HEK293 (cell line): ENCODE results near the gene PEPD.
A peak's percentile ranks its signal among the peaks of the same experiment; 100 is the strongest.

Source experiments
- GLIS1 ChIP-seq: fragments of 450-650 bp; formaldehyde crosslinking; IDR thresholded peaks from 2 replicates; pipeline ENCODE4 v1.5.1; 2016; ENCODE audit warnings: missing biosample characterization, missing genetic modification characterization
- GLIS2 ChIP-seq: fragments of 450-650 bp; formaldehyde crosslinking; IDR thresholded peaks from 2 replicates; pipeline ENCODE4 v1.5.1; 2016; ENCODE audit warnings: missing biosample characterization, missing genetic modification characterization
- KLF10 ChIP-seq: fragments of 450-650 bp; IDR thresholded peaks from 2 replicates; pipeline ENCODE4 v1.5.1; 2018; ENCODE audit warnings: missing biosample characterization, mild to moderate bottlenecking, missing genetic modification characterization
- KLF17 ChIP-seq: fragments of 450-650 bp; formaldehyde crosslinking; IDR thresholded peaks from 2 replicates; pipeline ENCODE4 v1.5.1; 2016; ENCODE audit warnings: missing biosample characterization, missing genetic modification characterization
- PRDM10 ChIP-seq: fragments of 450-650 bp; formaldehyde crosslinking; IDR thresholded peaks from 2 replicates; pipeline ENCODE4 v1.5.1; 2016; ENCODE audit warnings: missing biosample characterization, missing genetic modification characterization
- SCRT2 ChIP-seq: fragments of 450-650 bp; formaldehyde crosslinking; IDR thresholded peaks from 2 replicates; pipeline ENCODE4 v1.5.1; 2016; ENCODE audit warnings: missing biosample characterization, missing genetic modification characterization
- SETDB1 ChIP-seq: IDR thresholded peaks from one replicate; pipeline ENCODE4 v1.6.1; 2017; ENCODE audit warnings: mild to moderate bottlenecking, low read length, moderate library complexity, mixed read lengths; ENCODE audit not compliant: insufficient read length
- SP3 ChIP-seq: fragments of 450-650 bp; formaldehyde crosslinking; IDR thresholded peaks from 2 replicates; pipeline ENCODE4 v1.5.1; 2016; ENCODE audit warnings: missing biosample characterization, missing genetic modification characterization
- SP7 ChIP-seq: fragments of 450-650 bp; formaldehyde crosslinking; IDR thresholded peaks from 2 replicates; pipeline ENCODE4 v1.5.1; 2016; ENCODE audit warnings: missing biosample characterization, missing genetic modification characterization
- ZBTB21 ChIP-seq: fragments of 450-650 bp; formaldehyde crosslinking; IDR thresholded peaks from 2 replicates; pipeline ENCODE4 v1.5.1; 2017; ENCODE audit warnings: missing biosample characterization, missing genetic modification characterization
- ZBTB7A ChIP-seq: fragments of 450-650 bp; formaldehyde crosslinking; IDR thresholded peaks from 2 replicates; pipeline ENCODE4 v1.5.1; 2016; ENCODE audit warnings: low read depth, missing biosample characterization, missing genetic modification characterization
- ZFP37 ChIP-seq: fragments of 450-650 bp; formaldehyde crosslinking; IDR thresholded peaks from 2 replicates; pipeline ENCODE4 v1.5.1; 2016; ENCODE audit warnings: missing biosample characterization, missing genetic modification characterization
- ZIC2 ChIP-seq: fragments of 450-650 bp; formaldehyde crosslinking; IDR thresholded peaks from 2 replicates; pipeline ENCODE4 v1.5.1; 2016; ENCODE audit warnings: missing biosample characterization, missing genetic modification characterization
- ZNF10 ChIP-seq: fragments of 450-650 bp; formaldehyde crosslinking; IDR thresholded peaks from 2 replicates; pipeline ENCODE4 v1.5.1; 2017; ENCODE audit warnings: missing biosample characterization, missing genetic modification characterization
- ZNF24 ChIP-seq: fragments of 450-650 bp; formaldehyde crosslinking; IDR thresholded peaks from 2 replicates; pipeline ENCODE4 v1.5.1; 2016; ENCODE audit warnings: missing biosample characterization, missing genetic modification characterization
- ZNF366 ChIP-seq: fragments of 450-650 bp; formaldehyde crosslinking; conservative IDR thresholded peaks from 2 replicates; pipeline ENCODE4 v1.5.1; 2016; ENCODE audit warnings: missing biosample characterization, missing genetic modification characterization
- ZNF585B ChIP-seq: fragments of 450-650 bp; formaldehyde crosslinking; IDR thresholded peaks from 2 replicates; pipeline ENCODE4 v1.5.1; 2016; ENCODE audit warnings: missing biosample characterization, missing genetic modification characterization
- ZNF623 ChIP-seq: fragments of 450-650 bp; formaldehyde crosslinking; IDR thresholded peaks from 2 replicates; pipeline ENCODE4 v1.5.1; 2016; ENCODE audit warnings: missing biosample characterization, missing genetic modification characterization
- ZNF629 ChIP-seq: fragments of 450-650 bp; formaldehyde crosslinking; IDR thresholded peaks from 2 replicates; pipeline ENCODE4 v1.5.1; 2017; ENCODE audit warnings: missing biosample characterization, missing genetic modification characterization
- ZNF639 ChIP-seq: fragments of 450-650 bp; formaldehyde crosslinking; IDR thresholded peaks from 2 replicates; pipeline ENCODE4 v1.5.1; 2016; ENCODE audit warnings: missing biosample characterization, missing genetic modification characterization
- ZNF660 ChIP-seq: fragments of 450-650 bp; IDR thresholded peaks from 2 replicates; pipeline ENCODE4 v1.5.1; 2018; ENCODE audit warnings: missing biosample characterization, mild to moderate bottlenecking, missing genetic modification characterization
- ZNF704 ChIP-seq: fragments of 450-650 bp; formaldehyde crosslinking; IDR thresholded peaks from 2 replicates; pipeline ENCODE4 v1.5.1; 2016; ENCODE audit warnings: missing biosample characterization, missing genetic modification characterization
- ZSCAN23 ChIP-seq: fragments of 450-650 bp; formaldehyde crosslinking; IDR thresholded peaks from 2 replicates; pipeline ENCODE4 v1.5.1; 2016; ENCODE audit warnings: missing biosample characterization, missing genetic modification characterization

PEPD gene

GRCh38 chr19:33472691-33473652 is 48.6 kb downstream of the PEPD start (continued):
- TF ChIP-seq ZNF704 (tag by site-specific recombination): no peak
- peak; percentile 69; the same call in 1 of the 2 replicates for TF ChIP-seq ZNF24 (tag by site-specific recombination)
- peak; percentile 12 for TF ChIP-seq ZBTB7A (tag by site-specific recombination)
- peak; percentile 93 for TF ChIP-seq ZNF10 (tag by site-specific recombination)
- TF ChIP-seq SETDB1: no peak
- peak; percentile 76; the same call in 1 of the 2 replicates for TF ChIP-seq ZSCAN23 (tag by site-specific recombination)
- 0 out of 2 replicates have a peak, but pooled peaks have one; percentile 4 for TF ChIP-seq SP3
- TF ChIP-seq SCRT2 (tag by site-specific recombination): peak; percentile 70; the same call in 1 of the 2 replicates
- 0 out of 2 replicates have a peak, but pooled peaks have one; percentile 5 for TF ChIP-seq ZNF623 (tag by site-specific recombination)
- peak; percentile 85 for TF ChIP-seq ZFP37 (tag by site-specific recombination)
- peak; percentile 93 for TF ChIP-seq ZNF660 (tag by site-specific recombination)
- no peak for TF ChIP-seq PRDM10 (tag by site-specific recombination)
- TF ChIP-seq ZNF366 (tag by site-specific recombination): peak; percentile 89
- peak; percentile 94 for TF ChIP-seq KLF17 (tag by site-specific recombination)
- peak; percentile 63; the same call in 1 of the 2 replicates for TF ChIP-seq GLIS2
- peak; percentile 78 for TF ChIP-seq GLIS1 (tag by site-specific recombination)
- TF ChIP-seq ZIC2: peak; percentile 58
- TF ChIP-seq ZNF585B (tag by site-specific recombination): no peak
- peak; percentile 67; the same call in 1 of the 2 replicates for TF ChIP-seq KLF10 (tag by site-specific recombination)
- peak; percentile 98 for TF ChIP-seq ZNF629 (tag by site-specific recombination)
- TF ChIP-seq SP7: peak; percentile 99
- peak; percentile 94 for TF ChIP-seq ZNF639
- peak; percentile 94 for TF ChIP-seq ZBTB21 (tag by site-specific recombination)
